HG02610 (cell line): ENCODE measurements around the gene DSG2.

ENCODE experiments used
- ATAC-seq: cut with Tn5 transposase; IDR thresholded peaks from one replicate; pipeline ENCODE4 v1.9.1; 2021; ENCODE audit warnings: mild to moderate bottlenecking, moderate library complexity; ENCODE audit not compliant: unreplicated experiment

Gene DSG2

DNA sequence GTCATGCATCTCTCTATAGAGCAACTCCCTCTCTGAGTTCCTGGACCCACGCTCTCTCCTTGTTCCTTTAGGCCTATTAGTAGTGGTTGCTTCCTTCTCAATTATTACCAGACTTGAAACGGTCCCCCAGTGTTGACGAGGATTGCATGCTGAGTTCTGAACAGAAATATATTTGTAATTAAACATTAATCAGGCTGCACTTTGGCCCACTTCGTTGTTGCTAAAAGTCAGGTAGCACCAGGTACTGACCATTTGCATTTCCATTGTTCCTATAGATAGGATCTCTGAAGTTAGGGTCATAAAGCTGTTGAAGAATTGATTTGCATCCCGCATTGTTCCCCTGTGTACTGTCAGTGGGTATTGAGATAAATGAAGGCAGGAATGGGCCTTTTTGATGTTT lies 56.8 kb downstream of the DSG2 start:
- ATAC-seq: no peak

DNA sequence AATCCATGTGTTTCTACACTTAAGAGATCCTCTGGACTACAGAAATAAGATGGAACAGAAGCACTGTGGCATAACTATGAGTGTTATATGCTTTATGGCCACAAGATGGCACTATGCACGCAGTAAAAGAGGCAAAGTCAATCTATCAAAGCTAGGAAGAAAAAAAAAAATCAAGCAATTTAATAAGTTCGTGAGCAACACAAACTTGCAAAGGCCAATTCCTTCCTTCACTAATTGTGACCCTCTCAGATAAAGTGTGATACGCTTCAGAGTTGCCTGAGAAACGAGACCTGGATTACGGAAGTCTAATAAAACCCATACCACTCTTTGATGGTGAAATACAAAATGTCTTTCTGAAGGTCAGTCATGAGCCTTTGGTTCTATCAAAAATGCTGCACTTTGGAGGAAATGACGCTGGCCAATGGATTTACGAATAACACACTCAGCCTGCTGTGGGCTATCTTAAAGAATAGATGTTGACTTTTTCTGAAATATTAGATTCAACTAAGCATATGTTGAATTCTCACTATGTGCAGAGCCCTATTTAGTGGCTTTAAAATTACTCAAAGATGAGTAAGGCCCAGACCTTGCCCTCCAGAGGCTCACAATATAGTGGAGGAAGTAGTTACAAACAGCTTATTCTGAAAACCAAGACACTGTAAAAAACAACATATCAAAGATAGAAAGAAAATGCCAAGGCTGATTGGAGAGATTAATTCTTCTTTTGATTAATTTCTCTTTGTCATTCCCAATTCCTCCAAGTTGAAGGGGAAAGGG lies 58.2 kb downstream of the DSG2 start:
- ATAC-seq: peak; percentile 75

DNA sequence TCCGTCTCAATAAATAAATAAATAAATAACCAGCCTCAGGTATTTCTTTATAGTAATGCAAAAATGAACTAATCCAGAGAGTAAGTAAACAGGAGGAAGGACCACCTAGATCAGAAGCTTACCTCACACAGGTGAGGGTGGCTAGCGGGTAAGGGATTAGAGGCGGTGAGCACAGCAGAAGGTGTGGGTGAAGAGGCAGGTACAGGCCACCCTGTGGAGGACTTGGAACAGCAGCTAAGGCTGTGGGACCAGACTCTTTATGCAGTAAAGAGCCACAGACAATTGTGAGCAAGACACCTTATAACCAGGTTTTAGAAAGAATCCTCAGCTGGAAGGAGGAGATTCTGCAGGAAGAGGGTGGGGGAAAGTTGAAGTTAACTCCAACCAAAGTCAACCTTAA lies 59.5 kb downstream of the DSG2 start:
- no peak for ATAC-seq

GRCh38 chr18:31558567-31558966 lies 60.6 kb downstream of the DSG2 start:
- ATAC-seq: no peak

DNA sequence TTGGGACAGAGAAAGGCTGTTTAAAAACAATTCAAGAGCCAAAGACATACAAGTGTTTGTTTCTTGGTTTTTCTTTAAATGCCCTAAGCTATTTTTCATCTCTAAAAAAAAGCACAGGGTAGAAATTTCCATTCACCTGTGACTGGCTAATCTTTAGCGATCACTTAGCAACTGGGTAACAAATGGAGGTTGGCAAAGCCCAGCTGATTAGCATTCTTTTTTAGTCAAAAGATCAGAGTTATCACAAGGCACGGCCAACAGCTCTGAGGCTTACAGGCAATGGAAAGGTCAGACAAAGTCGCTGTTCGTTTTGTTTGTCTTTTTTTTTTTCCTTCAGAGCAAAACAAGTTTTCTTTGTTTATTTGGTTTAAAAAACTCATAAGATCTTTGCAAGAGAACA lies 64.7 kb downstream of the DSG2 start:
- no peak for ATAC-seq

- no peak for ATAC-seq
Observed at GRCh38 chr18:31563778-31564177, 65.8 kb downstream of the DSG2 start.

- no peak for ATAC-seq
Observed at GRCh38 chr18:31565345-31565744, 67.4 kb downstream of the DSG2 start.

GRCh38 chr18:31565782-31566512 lies 68.0 kb downstream of the DSG2 start:
- ATAC-seq: no peak

- no peak for ATAC-seq
Observed at GRCh38 chr18:31566576-31567306, 68.8 kb downstream of the DSG2 start.

DNA sequence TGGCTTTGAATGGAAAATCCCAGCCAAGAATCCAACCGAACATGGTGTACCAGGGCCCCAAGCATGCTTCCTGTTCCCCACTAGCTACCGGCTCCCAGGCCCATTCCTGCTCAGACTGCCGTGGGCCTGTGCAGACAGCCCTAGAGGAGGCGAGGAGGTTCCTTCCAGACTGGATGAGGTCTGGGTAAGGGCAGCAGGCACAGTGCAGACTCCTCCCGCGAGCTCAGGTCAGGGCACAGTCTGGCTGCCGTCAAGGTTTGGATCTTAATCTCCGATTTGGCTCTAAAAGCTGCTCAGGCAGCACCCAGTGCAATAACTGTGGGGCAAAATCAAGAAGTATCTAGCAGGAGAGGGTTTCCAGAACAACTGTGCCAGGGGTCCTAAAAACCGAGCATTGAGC lies 74.4 kb downstream of the DSG2 start:
- no peak for ATAC-seq

DNA sequence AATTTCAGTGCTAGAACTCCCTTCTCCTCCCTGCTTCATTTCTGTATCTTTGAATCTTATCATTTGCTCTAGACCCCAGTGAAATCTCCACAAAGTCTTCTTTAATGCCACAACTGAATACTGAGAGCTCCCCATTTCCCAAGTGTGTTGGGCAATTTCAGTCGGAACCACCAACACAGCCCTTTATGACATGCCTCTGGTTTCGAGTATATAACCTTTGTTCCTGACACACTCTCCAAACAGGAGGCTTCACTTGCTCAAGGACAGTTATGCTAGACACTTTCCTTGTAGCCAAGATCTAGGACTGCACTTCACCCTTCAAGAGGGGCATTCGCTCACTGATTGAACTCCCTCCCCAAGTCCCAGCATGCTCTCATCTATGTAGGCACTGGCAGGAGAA lies 75.1 kb downstream of the DSG2 start:
- ATAC-seq: no peak

GRCh38 chr18:31574359-31574758 lies 76.4 kb downstream of the DSG2 start:
- no peak for ATAC-seq

GRCh38 chr18:31575515-31576257 lies 77.7 kb downstream of the DSG2 start:
- ATAC-seq: no peak

DNA sequence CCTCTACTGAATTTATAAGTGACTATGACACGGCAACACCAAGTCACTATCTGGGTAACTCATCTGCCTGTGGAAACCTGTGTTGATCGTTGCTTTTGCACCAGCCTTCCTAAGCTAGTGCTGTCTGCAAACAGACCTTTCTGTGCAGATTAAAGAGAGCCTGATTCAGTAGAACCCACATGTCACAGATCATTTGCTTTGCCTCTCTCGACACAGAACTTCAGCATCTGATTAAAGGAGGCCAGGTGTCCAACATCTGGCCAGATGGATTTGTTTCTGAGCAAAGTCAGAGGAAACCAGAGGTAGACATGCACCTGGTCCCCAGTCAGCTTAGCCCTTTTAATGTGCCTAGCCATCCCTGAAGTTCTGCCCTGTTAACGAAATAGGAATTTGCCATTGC lies 78.7 kb downstream of the DSG2 start:
- peak; percentile 64 for ATAC-seq

- ATAC-seq: peak; percentile 65
Observed at GRCh38 chr18:31577195-31577594, 79.2 kb downstream of the DSG2 start.

- ATAC-seq: no peak
Observed at GRCh38 chr18:31578126-31578525, 80.1 kb downstream of the DSG2 start.

GRCh38 chr18:31579375-31579774 lies 81.4 kb downstream of the DSG2 start:
- no peak for ATAC-seq

DNA sequence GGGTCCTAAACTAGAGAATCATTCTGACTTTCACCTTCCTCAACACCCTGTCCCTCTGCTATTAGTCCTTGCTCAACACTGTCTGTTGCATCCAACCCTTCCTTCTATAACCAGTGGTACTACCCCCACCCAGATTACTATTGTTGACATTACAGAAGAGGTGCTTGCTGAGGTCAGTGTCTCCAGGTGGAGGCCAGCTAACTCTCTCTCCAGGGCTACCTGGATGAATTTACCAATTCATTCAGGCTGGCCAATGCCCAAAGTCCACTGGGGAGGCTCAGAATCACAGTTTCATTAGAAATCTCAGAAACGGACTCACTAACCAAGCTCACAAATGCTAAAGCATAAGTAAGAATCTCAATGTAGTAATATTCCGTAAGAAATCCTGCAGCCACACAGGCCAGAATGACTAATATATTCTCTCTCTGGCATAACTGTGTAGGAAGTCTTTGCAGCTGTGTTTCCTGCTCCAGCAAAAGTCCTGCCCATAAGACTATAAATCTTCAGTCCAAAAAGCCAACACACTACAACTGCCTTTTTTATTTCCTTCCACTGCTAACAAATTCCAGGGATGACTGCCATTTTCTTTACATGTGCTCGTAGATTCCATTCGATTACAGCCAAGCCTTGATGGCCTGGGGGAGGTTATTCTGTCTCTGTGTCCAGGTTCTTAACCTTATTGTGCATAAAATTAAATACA lies 83.7 kb downstream of the DSG2 start:
- no peak for ATAC-seq

DNA sequence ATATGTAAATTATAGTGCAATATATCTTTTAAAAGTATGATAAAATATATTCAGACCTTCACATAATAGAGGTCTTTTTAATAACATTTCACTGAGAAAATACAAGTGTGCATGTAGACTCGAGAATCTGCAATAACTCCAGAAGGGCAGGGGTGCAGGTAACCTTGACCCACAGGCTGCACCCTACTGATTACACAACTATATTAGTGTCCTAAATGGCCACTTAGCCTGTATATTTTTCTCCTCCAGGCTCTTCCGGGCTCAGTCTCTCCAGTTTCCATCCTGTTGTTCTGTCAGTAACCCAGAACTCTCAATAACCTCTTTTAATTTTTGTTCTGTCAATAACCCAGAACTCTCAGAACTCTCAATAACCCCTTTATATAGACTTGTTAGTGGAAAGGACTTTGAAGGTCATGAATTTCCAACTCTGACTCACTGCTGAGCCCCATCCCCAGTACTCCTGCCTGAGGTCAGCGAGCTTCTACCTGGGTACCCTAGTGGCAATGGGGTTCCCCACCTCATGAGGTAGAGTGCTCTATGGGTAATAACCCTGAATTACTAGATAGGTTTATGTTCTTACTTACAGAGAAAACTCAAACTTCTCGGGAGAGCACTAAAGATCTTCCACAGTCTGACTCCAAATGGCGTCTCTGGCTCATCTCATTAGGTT lies 85.3 kb downstream of the DSG2 start:
- ATAC-seq: no peak

DNA sequence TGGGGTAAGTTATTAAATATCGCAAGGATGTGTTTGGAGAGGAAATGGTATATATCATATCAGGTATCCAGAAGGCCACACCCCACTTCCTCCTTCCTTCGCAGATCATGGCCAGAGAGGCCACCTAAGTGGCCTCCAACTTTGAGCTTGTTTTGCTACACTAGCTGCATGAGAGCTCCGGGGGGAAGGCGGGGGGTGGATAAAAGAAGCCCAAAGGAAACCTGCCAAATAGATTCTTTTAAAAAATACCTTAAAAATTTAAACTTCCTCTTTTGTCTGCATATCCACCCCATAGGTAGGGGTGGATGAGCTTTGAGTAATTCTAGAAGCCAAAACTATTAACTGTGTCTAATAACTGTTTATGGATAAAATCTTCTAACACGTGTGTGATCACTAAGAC lies 88.0 kb downstream of the DSG2 start:
- ATAC-seq: no peak
